OCI-LY7 (cell line): ENCODE results near the gene HMG20B.

Experiments
- EZH2phosphoT487 ChIP-seq: fragments of 200-600 bp; sonication (generic); IDR thresholded peaks from 2 replicates; pipeline ENCODE4 v1.6.1; 2018; ENCODE audit warnings: low read depth, borderline replicate concordance, mild to moderate bottlenecking, mixed run types, antibody characterized with exemption, low read length, moderate library complexity, mixed read lengths
- TF ChIP-seq, protein P1 (sequence below): fragments of 200-600 bp; sonication (generic); conservative IDR thresholded peaks from 2 replicates; pipeline ENCODE4 v1.5.1; 2014; ENCODE audit warnings: mild to moderate bottlenecking, antibody characterized with exemption, low read length, moderate library complexity, mixed read lengths

DNA sequence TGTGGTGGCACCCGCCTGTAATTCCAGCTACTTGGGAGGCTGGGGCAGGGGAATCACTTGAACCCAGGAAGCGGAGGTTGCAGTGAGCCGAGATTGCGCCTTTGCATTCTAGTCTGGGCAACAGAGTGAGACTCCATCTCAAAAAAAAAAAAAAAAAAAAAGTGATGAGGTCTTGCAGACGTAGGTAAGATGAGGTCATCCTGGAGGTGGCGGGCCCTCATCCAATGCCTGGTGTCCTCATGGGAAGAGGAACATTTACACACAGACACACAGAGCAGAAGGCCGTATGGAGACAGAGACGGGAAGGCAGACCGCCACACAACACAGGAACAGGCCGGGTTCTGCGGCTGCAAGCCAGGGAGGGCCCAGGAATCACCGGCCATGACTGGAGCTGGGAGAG is 49.5 kb downstream of the HMG20B start:
- TF ChIP-seq, protein P1, sequence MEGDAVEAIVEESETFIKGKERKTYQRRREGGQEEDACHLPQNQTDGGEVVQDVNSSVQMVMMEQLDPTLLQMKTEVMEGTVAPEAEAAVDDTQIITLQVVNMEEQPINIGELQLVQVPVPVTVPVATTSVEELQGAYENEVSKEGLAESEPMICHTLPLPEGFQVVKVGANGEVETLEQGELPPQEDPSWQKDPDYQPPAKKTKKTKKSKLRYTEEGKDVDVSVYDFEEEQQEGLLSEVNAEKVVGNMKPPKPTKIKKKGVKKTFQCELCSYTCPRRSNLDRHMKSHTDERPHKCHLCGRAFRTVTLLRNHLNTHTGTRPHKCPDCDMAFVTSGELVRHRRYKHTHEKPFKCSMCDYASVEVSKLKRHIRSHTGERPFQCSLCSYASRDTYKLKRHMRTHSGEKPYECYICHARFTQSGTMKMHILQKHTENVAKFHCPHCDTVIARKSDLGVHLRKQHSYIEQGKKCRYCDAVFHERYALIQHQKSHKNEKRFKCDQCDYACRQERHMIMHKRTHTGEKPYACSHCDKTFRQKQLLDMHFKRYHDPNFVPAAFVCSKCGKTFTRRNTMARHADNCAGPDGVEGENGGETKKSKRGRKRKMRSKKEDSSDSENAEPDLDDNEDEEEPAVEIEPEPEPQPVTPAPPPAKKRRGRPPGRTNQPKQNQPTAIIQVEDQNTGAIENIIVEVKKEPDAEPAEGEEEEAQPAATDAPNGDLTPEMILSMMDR, result no peak
- TF ChIP-seq EZH2phosphoT487, result no peak
